Ovary (tissue), 3 donors: Measurements from ENCODE around the gene KIF2A.

Experiments used
- CTCF ChIP-seq, 3 donors: fragments of 450-650 bp in 2 of 3; fragments of 200-600 bp in 1 of 3; IDR thresholded peaks; one replicate each; pipeline versions ENCODE4 v1.5.1 to v1.8.0; 2016 to 2022; ENCODE audit warnings: antibody characterized with exemption in 3 of 3, mild to moderate bottlenecking in 1 of 3
- POLR2A ChIP-seq: fragments of 450-650 bp; IDR thresholded peaks from one replicate; pipeline ENCODE4 v1.6.1; 2017; ENCODE audit warnings: antibody characterized with exemption, mild to moderate bottlenecking, moderate library complexity
- donor health status: DM: no; HTN: no; CAD: no.

- TF ChIP-seq CTCF (IDR thresholded peaks at IDR 0.05): no peak
- no peak for TF ChIP-seq POLR2A
These were observed 27.3 kb downstream of the KIF2A start for GRCh38 chr5:62333250-62333794.
